HEK293 (cell line): ENCODE measurements around the gene MTMR4.
A peak's percentile ranks its signal among the peaks of the same experiment; 100 is the strongest.

ENCODE experiments used
- CTCF ChIA-PET: fragments of 350-600 bp; formaldehyde crosslinking; extraction: SDS; loops from one replicate; lab custom pipeline; 2021; ENCODE audit warnings: antibody characterized with exemption; lab: Yijun Ruan, JAX
- POLR2A ChIA-PET: fragments of 300-600 bp; formaldehyde crosslinking; extraction: SDS; loops from one replicate; lab custom pipeline; 2020; ENCODE audit warnings: antibody characterized with exemption, inconsistent platforms; lab: Yijun Ruan, JAX
- H3K27ac ChIP-seq: fragments of 200-500 bp; sonication (Bioruptor generic); 2 replicates; pipeline ENCODE4 v1.5.1; 2014; ENCODE audit warnings: low read depth, low read length, control low read depth, inconsistent platforms; ENCODE audit errors: extremely low read depth
- H3K36me3 ChIP-seq, 2 experiments: fragments of 200-500 bp in 1 of 2; sonication (Bioruptor generic) in 1 of 2; 1 replicate in 1 of 2; 2 replicates in 1 of 2; pipeline ENCODE4 v1.5.1; 2014 to 2017; ENCODE audit warnings: inconsistent platforms in 2 of 2, low read length in 2 of 2; ENCODE audit not compliant: control insufficient read depth in 2 of 2, insufficient read depth in 1 of 2
- H3K4me1 ChIP-seq: fragments of 200-500 bp; sonication (Bioruptor generic); 2 replicates; pipeline ENCODE4 v1.5.1; 2014; ENCODE audit warnings: mild to moderate bottlenecking, low read length, inconsistent platforms; ENCODE audit not compliant: control insufficient read depth, insufficient read depth
- H3K4me3 ChIP-seq: 2 replicates; pipeline ENCODE4 v1.5.1; 2011; ENCODE audit warnings: low read depth, mild to moderate bottlenecking, control low read depth, low read length, moderate library complexity
- H3K9me3 ChIP-seq: fragments of 200-500 bp; sonication (Bioruptor generic); 2 replicates; pipeline ENCODE4 v1.5.1; 2014; ENCODE audit warnings: low read depth, low read length, inconsistent platforms; ENCODE audit not compliant: control insufficient read depth, insufficient read depth
- BCL11B ChIP-seq: fragments of 450-650 bp; formaldehyde crosslinking; IDR thresholded peaks from 2 replicates; pipeline ENCODE4 v1.5.1; 2016; ENCODE audit warnings: low read depth, missing biosample characterization, missing genetic modification characterization
- KLF7 ChIP-seq: fragments of 450-650 bp; formaldehyde crosslinking; IDR thresholded peaks from 2 replicates; pipeline ENCODE4 v1.5.1; 2016; ENCODE audit warnings: missing biosample characterization, missing genetic modification characterization, borderline replicate concordance
- KLF9 ChIP-seq: fragments of 450-650 bp; formaldehyde crosslinking; IDR thresholded peaks from 2 replicates; pipeline ENCODE4 v1.5.1; 2016; ENCODE audit warnings: missing biosample characterization, missing genetic modification characterization, low read depth
- OVOL3 ChIP-seq: fragments of 450-650 bp; formaldehyde crosslinking; IDR thresholded peaks from 2 replicates; pipeline ENCODE4 v1.5.1; 2016; ENCODE audit warnings: missing biosample characterization, missing genetic modification characterization
- REPIN1 ChIP-seq: fragments of 450-650 bp; formaldehyde crosslinking; IDR thresholded peaks from 2 replicates; pipeline ENCODE4 v1.5.1; 2017; ENCODE audit warnings: missing biosample characterization, missing genetic modification characterization, low read depth
- ZBTB1 ChIP-seq: fragments of 450-650 bp; formaldehyde crosslinking; IDR thresholded peaks from 2 replicates; pipeline ENCODE4 v1.5.1; 2016; ENCODE audit warnings: missing biosample characterization, missing genetic modification characterization
- ZNF132 ChIP-seq: fragments of 450-650 bp; formaldehyde crosslinking; IDR thresholded peaks from 2 replicates; pipeline ENCODE4 v1.5.1; 2017; ENCODE audit warnings: missing biosample characterization, missing genetic modification characterization, borderline replicate concordance
- ZNF174 ChIP-seq: fragments of 450-650 bp; formaldehyde crosslinking; IDR thresholded peaks from 2 replicates; pipeline ENCODE4 v1.5.0; 2017; ENCODE audit warnings: missing biosample characterization, mild to moderate bottlenecking, missing genetic modification characterization
- ZNF248 ChIP-seq: fragments of 450-650 bp; formaldehyde crosslinking; IDR thresholded peaks from 2 replicates; pipeline ENCODE4 v1.5.1; 2017; ENCODE audit warnings: missing biosample characterization, missing genetic modification characterization
- ZNF292 ChIP-seq: fragments of 450-650 bp; formaldehyde crosslinking; IDR thresholded peaks from 2 replicates; pipeline ENCODE4 v1.5.1; 2016; ENCODE audit warnings: low read depth, missing biosample characterization, missing genetic modification characterization, borderline replicate concordance
- ZNF366 ChIP-seq: fragments of 450-650 bp; formaldehyde crosslinking; conservative IDR thresholded peaks from 2 replicates; pipeline ENCODE4 v1.5.1; 2016; ENCODE audit warnings: missing biosample characterization, missing genetic modification characterization
- ZNF473 ChIP-seq: fragments of 450-650 bp; formaldehyde crosslinking; IDR thresholded peaks from 2 replicates; pipeline ENCODE4 v1.5.1; 2017; ENCODE audit warnings: missing biosample characterization, missing genetic modification characterization
- ZNF529 ChIP-seq: fragments of 450-650 bp; formaldehyde crosslinking; IDR thresholded peaks from 2 replicates; pipeline ENCODE4 v1.5.1; 2017; ENCODE audit warnings: missing genetic modification characterization, missing biosample characterization; ENCODE audit not compliant: insufficient replicate concordance
- ZNF548 ChIP-seq: fragments of 450-650 bp; formaldehyde crosslinking; IDR thresholded peaks from 2 replicates; pipeline ENCODE4 v1.5.1; 2016; ENCODE audit warnings: missing biosample characterization, missing genetic modification characterization
- ZNF600 ChIP-seq: fragments of 450-650 bp; formaldehyde crosslinking; IDR thresholded peaks from 2 replicates; pipeline ENCODE4 v1.5.1; 2016; ENCODE audit warnings: missing biosample characterization, missing genetic modification characterization
- ZNF747 ChIP-seq: fragments of 450-650 bp; formaldehyde crosslinking; IDR thresholded peaks from 2 replicates; pipeline ENCODE4 v1.5.1; 2016; ENCODE audit warnings: missing biosample characterization, missing genetic modification characterization
- ZSCAN16 ChIP-seq: fragments of 450-650 bp; formaldehyde crosslinking; IDR thresholded peaks from 2 replicates; pipeline ENCODE4 v1.5.1; 2016; ENCODE audit warnings: missing biosample characterization, missing genetic modification characterization
- TF ChIP-seq, protein P1 (sequence below): fragments of 450-650 bp; IDR thresholded peaks from 2 replicates; pipeline ENCODE4 v1.5.1; 2018; ENCODE audit warnings: missing biosample characterization, missing genetic modification characterization
- TF ChIP-seq, protein P2 (sequence below): fragments of 450-650 bp; formaldehyde crosslinking; IDR thresholded peaks from 2 replicates; pipeline ENCODE4 v1.5.1; 2016; ENCODE audit warnings: missing biosample characterization, missing genetic modification characterization
- TF ChIP-seq, protein P3 (sequence below): fragments of 450-650 bp; formaldehyde crosslinking; IDR thresholded peaks from 2 replicates; pipeline ENCODE4 v1.5.1; 2017; ENCODE audit warnings: missing biosample characterization, mild to moderate bottlenecking, missing genetic modification characterization, moderate library complexity
- TF ChIP-seq, protein P4 (sequence below): fragments of 450-650 bp; formaldehyde crosslinking; IDR thresholded peaks from 2 replicates; pipeline ENCODE4 v1.5.1; 2017; ENCODE audit warnings: missing biosample characterization, missing genetic modification characterization
- TF ChIP-seq, protein P5 (sequence below): fragments of 450-650 bp; formaldehyde crosslinking; IDR thresholded peaks from 2 replicates; pipeline ENCODE4 v1.5.1; 2016; ENCODE audit warnings: missing biosample characterization, missing genetic modification characterization

Gene MTMR4

DNA sequence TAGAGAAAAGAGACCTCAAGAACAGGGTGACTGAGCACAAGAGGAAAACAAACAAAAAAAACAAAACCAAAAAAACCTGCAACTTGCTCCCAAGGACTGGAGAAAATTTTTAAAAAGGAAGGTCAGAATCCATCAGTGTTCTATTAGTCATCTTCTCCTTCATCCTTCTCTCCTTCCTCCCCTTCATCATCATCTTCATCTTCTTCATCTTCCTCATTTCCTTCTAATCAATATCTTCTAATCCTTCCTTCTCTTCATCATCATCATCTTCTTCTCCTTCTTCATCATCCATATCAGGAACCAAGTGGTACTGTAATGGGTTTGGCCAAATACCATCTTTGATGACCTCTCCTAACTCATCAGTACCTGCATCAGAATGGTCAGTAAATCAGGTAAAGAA, 38.5 kb downstream of the MTMR4 start:
- no peaks in the 10 kb centered on the region for H3K36me3 ChIP-seq
- ChIA-PET POLR2A (no interaction called here), CTCF (interaction anchor here (0.7 to 1.8 kb wide), 3 partner anchors 9 to 276 kb away, joined by 4 to 8 read pairs (median 7); no protein-coding TSS in a partner anchor)
- H3K4me1 ChIP-seq, result no peaks in the 10 kb centered on the region
- no peak overlapping the region for H3K4me3 ChIP-seq
- peak; percentile 49 for TF ChIP-seq ZNF366
- TF ChIP-seq, protein P1, sequence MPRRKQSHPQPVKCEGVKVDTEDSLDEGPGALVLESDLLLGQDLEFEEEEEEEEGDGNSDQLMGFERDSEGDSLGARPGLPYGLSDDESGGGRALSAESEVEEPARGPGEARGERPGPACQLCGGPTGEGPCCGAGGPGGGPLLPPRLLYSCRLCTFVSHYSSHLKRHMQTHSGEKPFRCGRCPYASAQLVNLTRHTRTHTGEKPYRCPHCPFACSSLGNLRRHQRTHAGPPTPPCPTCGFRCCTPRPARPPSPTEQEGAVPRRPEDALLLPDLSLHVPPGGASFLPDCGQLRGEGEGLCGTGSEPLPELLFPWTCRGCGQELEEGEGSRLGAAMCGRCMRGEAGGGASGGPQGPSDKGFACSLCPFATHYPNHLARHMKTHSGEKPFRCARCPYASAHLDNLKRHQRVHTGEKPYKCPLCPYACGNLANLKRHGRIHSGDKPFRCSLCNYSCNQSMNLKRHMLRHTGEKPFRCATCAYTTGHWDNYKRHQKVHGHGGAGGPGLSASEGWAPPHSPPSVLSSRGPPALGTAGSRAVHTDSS (tag by site-specific recombination), result peak; percentile 98
- no peak for TF ChIP-seq ZNF132 (tag by site-specific recombination)
- no peak overlapping the region for H3K27ac ChIP-seq
- H3K9me3 ChIP-seq, result no peaks in the 10 kb centered on the region

DNA sequence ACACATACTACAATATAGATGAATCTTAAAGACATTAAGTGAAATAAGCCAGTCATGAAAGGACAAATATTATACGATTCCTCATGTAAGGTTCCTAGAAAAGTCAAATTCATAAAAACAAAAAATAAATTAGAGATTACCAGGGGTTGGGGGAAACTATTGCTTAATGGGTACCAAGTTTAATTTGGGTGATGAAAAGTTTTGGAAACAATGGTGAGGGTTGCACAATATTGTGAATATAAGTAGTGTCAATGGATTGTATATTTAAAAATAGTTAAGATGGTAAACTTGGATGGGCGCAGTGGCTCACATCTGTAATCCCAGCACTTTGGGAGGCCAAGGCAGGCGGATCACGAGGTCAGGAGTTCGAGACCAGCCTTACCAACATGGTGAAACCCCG, 44.1 kb downstream of the MTMR4 start:
- H3K4me3 ChIP-seq, result no peak overlapping the region
- POLR2A ChIA-PET, result no interaction called here
- no peak overlapping the region for H3K27ac ChIP-seq
- H3K9me3 ChIP-seq, result no peaks in the 10 kb centered on the region
- TF ChIP-seq, protein P2, sequence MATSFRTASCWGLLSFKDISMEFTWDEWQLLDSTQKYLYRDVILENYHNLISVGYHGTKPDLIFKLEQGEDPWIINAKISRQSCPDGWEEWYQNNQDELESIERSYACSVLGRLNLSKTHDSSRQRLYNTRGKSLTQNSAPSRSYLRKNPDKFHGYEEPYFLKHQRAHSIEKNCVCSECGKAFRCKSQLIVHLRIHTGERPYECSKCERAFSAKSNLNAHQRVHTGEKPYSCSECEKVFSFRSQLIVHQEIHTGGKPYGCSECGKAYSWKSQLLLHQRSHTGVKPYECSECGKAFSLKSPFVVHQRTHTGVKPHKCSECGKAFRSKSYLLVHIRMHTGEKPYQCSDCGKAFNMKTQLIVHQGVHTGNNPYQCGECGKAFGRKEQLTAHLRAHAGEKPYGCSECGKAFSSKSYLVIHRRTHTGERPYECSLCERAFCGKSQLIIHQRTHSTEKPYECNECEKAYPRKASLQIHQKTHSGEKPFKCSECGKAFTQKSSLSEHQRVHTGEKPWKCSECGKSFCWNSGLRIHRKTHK, result no peak
- TF ChIP-seq ZNF248 (tag by site-specific recombination), result no peak
- no peak for TF ChIP-seq ZNF600 (tag by site-specific recombination)
- TF ChIP-seq BCL11B (tag by site-specific recombination), result no peak
- TF ChIP-seq ZNF548, result no peak
- TF ChIP-seq ZBTB1 (tag by site-specific recombination), result no peak
- no peak for TF ChIP-seq KLF9 (tag by site-specific recombination)
- no peak for TF ChIP-seq ZNF174
- TF ChIP-seq ZNF473 (tag by site-specific recombination), result no peak
- TF ChIP-seq, protein P3, sequence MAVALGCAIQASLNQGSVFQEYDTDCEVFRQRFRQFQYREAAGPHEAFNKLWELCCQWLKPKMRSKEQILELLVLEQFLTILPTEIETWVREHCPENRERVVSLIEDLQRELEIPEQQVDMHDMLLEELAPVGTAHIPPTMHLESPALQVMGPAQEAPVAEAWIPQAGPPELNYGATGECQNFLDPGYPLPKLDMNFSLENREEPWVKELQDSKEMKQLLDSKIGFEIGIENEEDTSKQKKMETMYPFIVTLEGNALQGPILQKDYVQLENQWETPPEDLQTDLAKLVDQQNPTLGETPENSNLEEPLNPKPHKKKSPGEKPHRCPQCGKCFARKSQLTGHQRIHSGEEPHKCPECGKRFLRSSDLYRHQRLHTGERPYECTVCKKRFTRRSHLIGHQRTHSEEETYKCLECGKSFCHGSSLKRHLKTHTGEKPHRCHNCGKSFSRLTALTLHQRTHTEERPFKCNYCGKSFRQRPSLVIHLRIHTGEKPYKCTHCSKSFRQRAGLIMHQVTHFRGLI (tag by site-specific recombination), result no peak
- no peak for TF ChIP-seq REPIN1
- no peak for TF ChIP-seq ZNF747 (tag by site-specific recombination)
- TF ChIP-seq, protein P4, sequence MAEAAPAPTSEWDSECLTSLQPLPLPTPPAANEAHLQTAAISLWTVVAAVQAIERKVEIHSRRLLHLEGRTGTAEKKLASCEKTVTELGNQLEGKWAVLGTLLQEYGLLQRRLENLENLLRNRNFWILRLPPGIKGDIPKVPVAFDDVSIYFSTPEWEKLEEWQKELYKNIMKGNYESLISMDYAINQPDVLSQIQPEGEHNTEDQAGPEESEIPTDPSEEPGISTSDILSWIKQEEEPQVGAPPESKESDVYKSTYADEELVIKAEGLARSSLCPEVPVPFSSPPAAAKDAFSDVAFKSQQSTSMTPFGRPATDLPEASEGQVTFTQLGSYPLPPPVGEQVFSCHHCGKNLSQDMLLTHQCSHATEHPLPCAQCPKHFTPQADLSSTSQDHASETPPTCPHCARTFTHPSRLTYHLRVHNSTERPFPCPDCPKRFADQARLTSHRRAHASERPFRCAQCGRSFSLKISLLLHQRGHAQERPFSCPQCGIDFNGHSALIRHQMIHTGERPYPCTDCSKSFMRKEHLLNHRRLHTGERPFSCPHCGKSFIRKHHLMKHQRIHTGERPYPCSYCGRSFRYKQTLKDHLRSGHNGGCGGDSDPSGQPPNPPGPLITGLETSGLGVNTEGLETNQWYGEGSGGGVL, result no peak
- no peak for TF ChIP-seq ZSCAN16 (tag by site-specific recombination)
- TF ChIP-seq, protein P5, sequence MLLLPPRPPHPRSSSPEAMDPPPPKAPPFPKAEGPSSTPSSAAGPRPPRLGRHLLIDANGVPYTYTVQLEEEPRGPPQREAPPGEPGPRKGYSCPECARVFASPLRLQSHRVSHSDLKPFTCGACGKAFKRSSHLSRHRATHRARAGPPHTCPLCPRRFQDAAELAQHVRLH, result no peak
- TF ChIP-seq KLF7 (tag by site-specific recombination), result no peak
- TF ChIP-seq OVOL3, result no peak
- no peak for TF ChIP-seq ZNF529 (tag by site-specific recombination)
- no peak for TF ChIP-seq ZNF292 (tag by site-specific recombination)
- CTCF ChIA-PET, result no interaction called here
- H3K36me3 ChIP-seq, result no peaks in the 10 kb centered on the region
- H3K4me1 ChIP-seq, result no peaks in the 10 kb centered on the region
